HG03575 (cell line): ENCODE results near the gene GPR63.

Source experiments
- ATAC-seq: cut with Tn5 transposase; IDR thresholded peaks from one replicate; pipeline ENCODE4 v1.9.1; 2021; ENCODE audit not compliant: unreplicated experiment, insufficient number of reproducible peaks, low FRiP score; ENCODE audit errors: extremely low read depth

Gene GPR63

GRCh38 chr6:96777113-96777512 is 60.2 kb downstream of the GPR63 start:
- ATAC-seq, result no peak

GRCh38 chr6:96775727-96776400 is 61.4 kb downstream of the GPR63 start:
- ATAC-seq, result no peak

GRCh38 chr6:96766769-96767168 is 70.5 kb downstream of the GPR63 start:
- no peak for ATAC-seq

- ATAC-seq, result no peak
Measured at GRCh38 chr6:96762599-96762998, 74.7 kb downstream of the GPR63 start.

- no peak for ATAC-seq
Measured at GRCh38 chr6:96761794-96762193, 75.5 kb downstream of the GPR63 start.

GRCh38 chr6:96760153-96760687 is 77.1 kb downstream of the GPR63 start:
- ATAC-seq, result no peak

- no peak for ATAC-seq
Measured at GRCh38 chr6:96755096-96755495, 82.2 kb downstream of the GPR63 start.

GRCh38 chr6:96749891-96750290 is 87.4 kb downstream of the GPR63 start:
- ATAC-seq, result no peak
